H1 (cell line): Measurements from ENCODE around the gene DDX1. TPM values are rescaled to one million over a fixed set of nuclear protein-coding genes. Genes with fewer than 3 reads are reported as not detected.

ENCODE experiments used
- CEBPB ChIP-seq: IDR thresholded peaks from 2 replicates; pipeline ENCODE4 v1.6.1; 2012; ENCODE audit warnings: low read depth, low read length
- GTF2F1 ChIP-seq: IDR thresholded peaks from 2 replicates; pipeline ENCODE4 v1.6.1; 2012; ENCODE audit warnings: low read depth, low read length, improper control_type of control experiment, borderline replicate concordance
- NANOG ChIP-seq: IDR thresholded peaks from 2 replicates; pipeline ENCODE4 v1.6.1; 2011; ENCODE audit warnings: low read length, low read depth, mild to moderate bottlenecking, inconsistent platforms; ENCODE audit not compliant: insufficient read depth, poor library complexity, severe bottlenecking
- NRF1 ChIP-seq: IDR thresholded peaks from 2 replicates; pipeline ENCODE4 v1.6.1; 2011; ENCODE audit warnings: mild to moderate bottlenecking, low read depth, low read length, improper control_type of control experiment
- PHF8 ChIP-seq: fragments of 200-600 bp; sonication (generic); conservative IDR thresholded peaks from 2 replicates; pipeline ENCODE4 v1.7.1; 2012; ENCODE audit warnings: low read depth, mild to moderate bottlenecking, inconsistent platforms, low read length, moderate library complexity
- POLR2A ChIP-seq, 2 experiments: IDR thresholded peaks; 1 replicate in 1 of 2; 2 replicates in 1 of 2; pipeline ENCODE4 v1.6.1; 2011; ENCODE audit warnings: low read depth in 2 of 2, low read length in 2 of 2, mild to moderate bottlenecking in 2 of 2; ENCODE audit errors: control extremely low read depth in 1 of 2
- polyA plus RNA-seq, 7 experiments: library from polyadenylated mRNA; depleted of rRNA in 3 of 7; stranded (reverse) in 5 of 7; unstranded in 2 of 7; fragments of >200 nt in 5 of 7; fragments of 200-250 nt in 2 of 7; gene quantifications; 1 replicate in 5 of 7; 2 replicates in 1 of 7; 4 replicates in 1 of 7; pipeline versions ENCODE4 v1.2.1 to v1.2.3, GENCODE V29; 2011 to 2013; ENCODE audit warnings: missing spikeins in 2 of 7, mixed read lengths in 2 of 7
- total RNA-seq: library from RNA; stranded (reverse); fragmentation: NEBNext Ultra II Directional; extraction: Animal tissue kit (Norgen Biotek cat#: 25700); gene quantifications from 2 replicates; pipeline ENCODE4 v1.2.1, GENCODE V29; 2021
- TF ChIP-seq, protein P1 (sequence below): fragments of 300-600 bp; sonication (generic); IDR thresholded peaks from 2 replicates; pipeline ENCODE4 v1.7.1; 2012; ENCODE audit warnings: low read length, moderate library complexity, mild to moderate bottlenecking, inconsistent platforms; ENCODE audit not compliant: insufficient replicate concordance
- TF ChIP-seq, protein P2 (sequence below): IDR thresholded peaks from 2 replicates; pipeline ENCODE4 v1.6.1; 2012; ENCODE audit warnings: inconsistent platforms

Gene DDX1
- total and polyA plus RNA-seq, 2 of the 8 experiments (the other 6 are each of a cell fraction or from before 2014, with no cell fraction given) = 51.1 to 161 TPM

DNA sequence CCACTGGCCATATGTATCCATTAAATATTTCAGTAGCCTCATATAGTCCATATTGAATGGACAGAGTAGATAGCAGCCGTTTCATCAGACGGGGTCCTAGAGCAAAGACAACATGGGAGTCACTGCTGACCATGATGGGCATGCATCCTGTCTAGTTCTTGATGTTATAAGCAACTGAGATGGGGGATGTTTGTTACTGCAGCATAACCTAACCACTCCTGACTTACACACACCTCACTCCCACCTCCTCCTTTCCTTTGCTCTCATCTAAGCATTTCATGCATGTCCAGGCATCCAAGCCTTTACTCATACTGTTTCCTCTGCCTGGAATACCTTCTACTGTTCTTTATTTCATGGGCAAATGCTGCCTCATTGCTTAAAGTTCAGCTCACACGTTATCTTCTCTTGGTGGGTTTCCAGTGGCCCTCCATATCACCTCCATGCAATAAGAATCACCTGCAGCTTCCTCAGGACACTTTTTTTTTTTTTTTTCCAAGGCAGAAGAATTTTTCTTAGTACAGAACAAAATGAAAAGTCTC, 87.8 kb downstream of the DDX1 start (continued):
- TF ChIP-seq GTF2F1 = no peak
- no peak for TF ChIP-seq PHF8
- no peak for TF ChIP-seq NANOG
- TF ChIP-seq CEBPB = no peak
- TF ChIP-seq, protein P1, sequence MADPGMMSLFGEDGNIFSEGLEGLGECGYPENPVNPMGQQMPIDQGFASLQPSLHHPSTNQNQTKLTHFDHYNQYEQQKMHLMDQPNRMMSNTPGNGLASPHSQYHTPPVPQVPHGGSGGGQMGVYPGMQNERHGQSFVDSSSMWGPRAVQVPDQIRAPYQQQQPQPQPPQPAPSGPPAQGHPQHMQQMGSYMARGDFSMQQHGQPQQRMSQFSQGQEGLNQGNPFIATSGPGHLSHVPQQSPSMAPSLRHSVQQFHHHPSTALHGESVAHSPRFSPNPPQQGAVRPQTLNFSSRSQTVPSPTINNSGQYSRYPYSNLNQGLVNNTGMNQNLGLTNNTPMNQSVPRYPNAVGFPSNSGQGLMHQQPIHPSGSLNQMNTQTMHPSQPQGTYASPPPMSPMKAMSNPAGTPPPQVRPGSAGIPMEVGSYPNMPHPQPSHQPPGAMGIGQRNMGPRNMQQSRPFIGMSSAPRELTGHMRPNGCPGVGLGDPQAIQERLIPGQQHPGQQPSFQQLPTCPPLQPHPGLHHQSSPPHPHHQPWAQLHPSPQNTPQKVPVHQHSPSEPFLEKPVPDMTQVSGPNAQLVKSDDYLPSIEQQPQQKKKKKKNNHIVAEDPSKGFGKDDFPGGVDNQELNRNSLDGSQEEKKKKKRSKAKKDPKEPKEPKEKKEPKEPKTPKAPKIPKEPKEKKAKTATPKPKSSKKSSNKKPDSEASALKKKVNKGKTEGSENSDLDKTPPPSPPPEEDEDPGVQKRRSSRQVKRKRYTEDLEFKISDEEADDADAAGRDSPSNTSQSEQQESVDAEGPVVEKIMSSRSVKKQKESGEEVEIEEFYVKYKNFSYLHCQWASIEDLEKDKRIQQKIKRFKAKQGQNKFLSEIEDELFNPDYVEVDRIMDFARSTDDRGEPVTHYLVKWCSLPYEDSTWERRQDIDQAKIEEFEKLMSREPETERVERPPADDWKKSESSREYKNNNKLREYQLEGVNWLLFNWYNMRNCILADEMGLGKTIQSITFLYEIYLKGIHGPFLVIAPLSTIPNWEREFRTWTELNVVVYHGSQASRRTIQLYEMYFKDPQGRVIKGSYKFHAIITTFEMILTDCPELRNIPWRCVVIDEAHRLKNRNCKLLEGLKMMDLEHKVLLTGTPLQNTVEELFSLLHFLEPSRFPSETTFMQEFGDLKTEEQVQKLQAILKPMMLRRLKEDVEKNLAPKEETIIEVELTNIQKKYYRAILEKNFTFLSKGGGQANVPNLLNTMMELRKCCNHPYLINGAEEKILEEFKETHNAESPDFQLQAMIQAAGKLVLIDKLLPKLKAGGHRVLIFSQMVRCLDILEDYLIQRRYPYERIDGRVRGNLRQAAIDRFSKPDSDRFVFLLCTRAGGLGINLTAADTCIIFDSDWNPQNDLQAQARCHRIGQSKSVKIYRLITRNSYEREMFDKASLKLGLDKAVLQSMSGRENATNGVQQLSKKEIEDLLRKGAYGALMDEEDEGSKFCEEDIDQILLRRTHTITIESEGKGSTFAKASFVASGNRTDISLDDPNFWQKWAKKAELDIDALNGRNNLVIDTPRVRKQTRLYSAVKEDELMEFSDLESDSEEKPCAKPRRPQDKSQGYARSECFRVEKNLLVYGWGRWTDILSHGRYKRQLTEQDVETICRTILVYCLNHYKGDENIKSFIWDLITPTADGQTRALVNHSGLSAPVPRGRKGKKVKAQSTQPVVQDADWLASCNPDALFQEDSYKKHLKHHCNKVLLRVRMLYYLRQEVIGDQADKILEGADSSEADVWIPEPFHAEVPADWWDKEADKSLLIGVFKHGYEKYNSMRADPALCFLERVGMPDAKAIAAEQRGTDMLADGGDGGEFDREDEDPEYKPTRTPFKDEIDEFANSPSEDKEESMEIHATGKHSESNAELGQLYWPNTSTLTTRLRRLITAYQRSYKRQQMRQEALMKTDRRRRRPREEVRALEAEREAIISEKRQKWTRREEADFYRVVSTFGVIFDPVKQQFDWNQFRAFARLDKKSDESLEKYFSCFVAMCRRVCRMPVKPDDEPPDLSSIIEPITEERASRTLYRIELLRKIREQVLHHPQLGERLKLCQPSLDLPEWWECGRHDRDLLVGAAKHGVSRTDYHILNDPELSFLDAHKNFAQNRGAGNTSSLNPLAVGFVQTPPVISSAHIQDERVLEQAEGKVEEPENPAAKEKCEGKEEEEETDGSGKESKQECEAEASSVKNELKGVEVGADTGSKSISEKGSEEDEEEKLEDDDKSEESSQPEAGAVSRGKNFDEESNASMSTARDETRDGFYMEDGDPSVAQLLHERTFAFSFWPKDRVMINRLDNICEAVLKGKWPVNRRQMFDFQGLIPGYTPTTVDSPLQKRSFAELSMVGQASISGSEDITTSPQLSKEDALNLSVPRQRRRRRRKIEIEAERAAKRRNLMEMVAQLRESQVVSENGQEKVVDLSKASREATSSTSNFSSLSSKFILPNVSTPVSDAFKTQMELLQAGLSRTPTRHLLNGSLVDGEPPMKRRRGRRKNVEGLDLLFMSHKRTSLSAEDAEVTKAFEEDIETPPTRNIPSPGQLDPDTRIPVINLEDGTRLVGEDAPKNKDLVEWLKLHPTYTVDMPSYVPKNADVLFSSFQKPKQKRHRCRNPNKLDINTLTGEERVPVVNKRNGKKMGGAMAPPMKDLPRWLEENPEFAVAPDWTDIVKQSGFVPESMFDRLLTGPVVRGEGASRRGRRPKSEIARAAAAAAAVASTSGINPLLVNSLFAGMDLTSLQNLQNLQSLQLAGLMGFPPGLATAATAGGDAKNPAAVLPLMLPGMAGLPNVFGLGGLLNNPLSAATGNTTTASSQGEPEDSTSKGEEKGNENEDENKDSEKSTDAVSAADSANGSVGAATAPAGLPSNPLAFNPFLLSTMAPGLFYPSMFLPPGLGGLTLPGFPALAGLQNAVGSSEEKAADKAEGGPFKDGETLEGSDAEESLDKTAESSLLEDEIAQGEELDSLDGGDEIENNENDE = no peak
- TF ChIP-seq, protein P2, sequence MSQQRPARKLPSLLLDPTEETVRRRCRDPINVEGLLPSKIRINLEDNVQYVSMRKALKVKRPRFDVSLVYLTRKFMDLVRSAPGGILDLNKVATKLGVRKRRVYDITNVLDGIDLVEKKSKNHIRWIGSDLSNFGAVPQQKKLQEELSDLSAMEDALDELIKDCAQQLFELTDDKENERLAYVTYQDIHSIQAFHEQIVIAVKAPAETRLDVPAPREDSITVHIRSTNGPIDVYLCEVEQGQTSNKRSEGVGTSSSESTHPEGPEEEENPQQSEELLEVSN = no peak
- TF ChIP-seq POLR2A (IDR thresholded peaks at IDR 0.05; ENCODE audit: control extremely low read depth in 1 of 2, low read depth in 2 of 2, low read length in 2 of 2) = no peak
- TF ChIP-seq NRF1 = no peak
